Fibroblast of lung (primary cell): ENCODE data around the gene MSGN1.

Source experiments
- CTCF ChIP-seq, 2 donors: IDR thresholded peaks in 1 of 2; conservative IDR thresholded peaks in 1 of 2; 1 replicate in 1 of 2; 2 replicates in 1 of 2; pipeline ENCODE4 v1.5.1; 2011 to 2012; ENCODE audit warnings: low read length in 2 of 2, control low read depth in 1 of 2, inconsistent platforms in 1 of 2, low read depth in 1 of 2, mild to moderate bottlenecking in 1 of 2
- EZH2 ChIP-seq: IDR thresholded peaks from 2 replicates; pipeline ENCODE4 v1.5.1; 2012; ENCODE audit warnings: low read length, control low read depth, mild to moderate bottlenecking; ENCODE audit errors: missing control alignments

GRCh38 chr2:17792515-17792914, 23.7 kb upstream of the MSGN1 start:
- TF ChIP-seq CTCF (conservative IDR thresholded peaks at IDR 0.05 in 1 of 2, IDR thresholded peaks at IDR 0.05 in 1 of 2; ENCODE audit: low read depth in 1 of 2, low read length in 2 of 2) (no peak), EZH2 (no peak)
